Measurements from ENCODE around the gene SLC22A1. TPM values are rescaled to one million over a fixed set of nuclear protein-coding genes. Genes with fewer than 3 reads are reported as not detected.

Gene SLC22A1
- polyA plus RNA-seq, 1 donor from 2014 or later = 0.71 TPM

DNA sequence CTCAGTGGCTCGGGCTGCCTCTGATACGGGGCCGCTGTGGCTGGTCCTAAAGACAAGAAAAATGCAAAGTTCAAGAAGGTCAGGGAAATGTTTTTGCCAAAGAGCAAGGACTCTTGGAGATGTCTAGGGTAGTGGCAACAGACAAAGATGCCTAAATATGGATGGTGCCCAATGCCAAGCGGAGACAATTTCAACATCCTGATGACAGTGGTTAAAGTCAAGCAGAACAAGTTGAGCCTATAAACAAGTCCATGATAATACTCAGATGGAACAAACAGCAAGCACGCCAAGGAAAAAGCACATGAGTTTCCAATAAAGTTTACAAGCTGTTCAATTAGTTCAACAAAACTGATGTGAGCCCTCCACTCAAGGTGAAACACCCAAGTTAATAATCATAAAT, 51.1 kb downstream of the SLC22A1 start:
- H3F3A ChIP-seq (ENCODE audit: insufficient read depth, low read length, poor library complexity, severe bottlenecking) = no peaks in the 10 kb centered on the region
- no peaks in the 10 kb centered on the region for H4K20me1 ChIP-seq (ENCODE audit: insufficient read depth)
- H3K9me3 ChIP-seq (ENCODE audit: low read length) = no peaks in the 10 kb centered on the region
- no peak overlapping the region for H3K4me3 ChIP-seq (ENCODE audit: low read length)
- TF ChIP-seq SMC3 (conservative IDR thresholded peaks at IDR 0.05; ENCODE audit: poor library complexity) (no peak), EZH2 (IDR thresholded peaks at IDR 0.05; ENCODE audit: borderline replicate concordance, insufficient read depth, low read length, poor library complexity, severe bottlenecking) (no peak), REST (IDR thresholded peaks at IDR 0.05; ENCODE audit: borderline replicate concordance) (no peak), TAF1 (IDR thresholded peaks at IDR 0.05; ENCODE audit: low read depth) (no peak), RAD21 (conservative IDR thresholded peaks at IDR 0.05) (no peak), MXI1 (conservative IDR thresholded peaks at IDR 0.05; ENCODE audit: poor library complexity, severe bottlenecking) (no peak), EP300 (conservative IDR thresholded peaks at IDR 0.05; ENCODE audit: poor library complexity, severe bottlenecking) (no peak), POLR2AphosphoS5 (IDR thresholded peaks at IDR 0.05) (no peak)
- H3K27ac ChIP-seq (ENCODE audit: low read length) = no peak overlapping the region
- H3K9me2 ChIP-seq (ENCODE audit: insufficient read depth, low read length) = no peaks in the 10 kb centered on the region
- H2AFZ ChIP-seq (ENCODE audit: low read depth, low read length) = no peak overlapping the region
- no peaks in the 10 kb centered on the region for H3K79me2 ChIP-seq (replicated peaks; ENCODE audit: insufficient read depth, low read length)
- no peak overlapping the region for H3K4me2 ChIP-seq (ENCODE audit: low read length)
- no peaks in the 10 kb centered on the region for H3K27me3 ChIP-seq (ENCODE audit: insufficient read depth, low read depth, low read length)
- H3K9ac ChIP-seq (ENCODE audit: low read length) = no peak overlapping the region
- H3K36me3 ChIP-seq (ENCODE audit: insufficient read depth, low read length) = no peaks in the 10 kb centered on the region

- Histone ChIP-seq H3K79me2 (replicated peaks; ENCODE audit: insufficient read depth, low read length) (no peaks in the 10 kb centered on the region), H2AFZ (ENCODE audit: low read depth, low read length) (no peak overlapping the region), H3K9me3 (ENCODE audit: low read length) (no peaks in the 10 kb centered on the region), H3K4me2 (ENCODE audit: low read length) (no peak overlapping the region), H4K20me1 (ENCODE audit: insufficient read depth) (no peaks in the 10 kb centered on the region), H3K36me3 (ENCODE audit: insufficient read depth, low read length) (no peaks in the 10 kb centered on the region), H3K4me3 (ENCODE audit: low read length) (no peak overlapping the region), H3K27ac (ENCODE audit: low read length) (no peak overlapping the region), H3K27me3 (ENCODE audit: insufficient read depth, low read depth, low read length) (no peaks in the 10 kb centered on the region), H3F3A (ENCODE audit: insufficient read depth, low read length, poor library complexity, severe bottlenecking) (no peaks in the 10 kb centered on the region), H3K9ac (ENCODE audit: low read length) (no peak overlapping the region), H3K9me2 (ENCODE audit: insufficient read depth, low read length) (no peaks in the 10 kb centered on the region)
- TF ChIP-seq RAD21 (conservative IDR thresholded peaks at IDR 0.05) = no peak
- no peak for TF ChIP-seq CTCF (IDR thresholded peaks at IDR 0.05; ENCODE audit: poor library complexity, severe bottlenecking)
Observed at GRCh38 chr6:160173806-160174527, 52.4 kb downstream of the SLC22A1 start.
